Measurements from ENCODE around the gene SLC8A1. TPM values are rescaled to one million over a fixed set of nuclear protein-coding genes. Genes with fewer than 3 reads are reported as not detected.

Gene SLC8A1
- total RNA-seq, 1 donor from 2014 or later, result 21.0 TPM

GRCh38 chr2:40466332-40466906 is 14.5 kb upstream of the SLC8A1 start:
- DNase-seq (ENCODE audit: low spot score) (no peak), ATAC-seq (no peak)
- intact Hi-C loops (cut with DNase I), result no loop called here

GRCh38 chr2:40463112-40463511 is 11.2 kb upstream of the SLC8A1 start:
- DNase-seq (ENCODE audit: low spot score) (no peak), ATAC-seq (no peak)
- intact Hi-C loops (cut with DNase I), result no loop called here

- ATAC-seq (no peak), DNase-seq (ENCODE audit: low spot score) (no peak)
- intact Hi-C loops (cut with DNase I), result no loop called here
Measured at GRCh38 chr2:40458271-40458794, 6.4 kb upstream of the SLC8A1 start.

DNA sequence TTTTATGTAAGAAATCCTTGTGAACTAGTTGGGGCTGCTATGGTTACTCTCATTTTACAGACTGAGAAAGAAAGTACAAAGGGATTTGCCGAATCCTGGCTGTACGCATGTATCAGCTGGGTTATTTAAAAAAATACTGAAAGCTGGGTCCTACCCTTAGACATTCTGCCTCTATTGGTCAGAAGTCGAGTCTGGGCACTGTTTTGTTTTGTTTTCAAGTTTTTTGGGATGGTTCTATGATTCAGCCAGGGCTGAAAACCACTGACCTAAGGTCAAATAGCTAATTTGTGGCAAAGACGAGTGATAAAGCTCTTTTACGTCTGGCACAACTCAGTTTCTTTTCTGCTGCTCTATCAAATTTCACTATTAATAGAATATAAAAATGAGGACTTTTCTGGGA is 5.9 kb upstream of the SLC8A1 start:
- DNase-seq (ENCODE audit: low spot score), result no peak
- intact Hi-C loops (cut with DNase I), result no loop called here
- no peak for ATAC-seq

DNA sequence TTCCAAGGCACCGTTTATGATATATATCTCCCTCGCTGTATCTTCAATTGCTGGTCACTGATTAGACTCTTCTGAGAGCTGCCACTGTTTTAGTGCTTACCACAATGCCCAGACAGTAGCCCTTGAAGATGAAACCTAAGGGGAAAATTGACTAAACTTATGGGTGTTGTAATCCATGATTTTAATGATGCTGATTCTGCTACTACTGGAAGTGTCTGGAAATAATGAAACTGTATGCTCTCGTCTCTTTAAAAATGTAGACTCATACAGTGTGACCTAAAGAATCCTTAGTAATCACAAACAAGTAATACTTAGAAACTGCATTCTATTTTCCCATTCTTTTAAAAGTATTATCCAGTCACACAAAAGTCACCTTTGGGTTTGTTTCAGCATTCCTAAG is 5.5 kb upstream of the SLC8A1 start:
- ATAC-seq (no peak), DNase-seq (ENCODE audit: low spot score) (no peak)
- intact Hi-C loops (cut with DNase I), result no loop called here

DNA sequence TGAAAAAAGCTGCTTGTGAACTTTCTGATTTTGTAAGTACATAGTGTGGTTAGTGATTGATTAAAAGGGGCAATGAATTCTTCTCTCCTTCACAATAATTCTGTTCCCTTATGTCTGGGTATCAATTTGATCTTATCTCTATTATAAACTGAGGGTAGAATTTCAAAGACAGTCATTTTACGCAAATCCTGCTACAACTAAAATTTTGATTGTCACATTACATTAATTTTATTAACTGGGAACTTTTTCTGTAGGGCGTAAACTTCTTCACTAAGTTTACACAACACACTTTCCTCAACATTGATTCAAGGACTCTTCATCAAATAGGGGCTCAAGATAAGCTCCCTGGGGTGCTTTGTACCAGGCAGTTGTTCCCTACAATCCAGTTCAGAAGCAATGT is 5.0 kb upstream of the SLC8A1 start:
- DNase-seq (ENCODE audit: low spot score) (no peak), ATAC-seq (no peak)
- intact Hi-C loops (cut with DNase I), result no loop called here

- ATAC-seq (peak; percentile 15), DNase-seq (ENCODE audit: low spot score) (no peak)
- intact Hi-C loops (cut with DNase I), result no loop called here
Measured at GRCh38 chr2:40455661-40456060, 3.8 kb upstream of the SLC8A1 start.

- intact Hi-C loops (cut with DNase I), result no loop called here
- DNase-seq (ENCODE audit: low spot score) (no peak), ATAC-seq (no peak)
Measured at GRCh38 chr2:40454321-40454720, 2.4 kb upstream of the SLC8A1 start.

- ATAC-seq, result no peak
- no peak for DNase-seq (ENCODE audit: low spot score)
- intact Hi-C loops (cut with DNase I), result no loop called here
Measured at GRCh38 chr2:40452786-40453185, 896 bp upstream of the SLC8A1 start.

GRCh38 chr2:40450796-40451430 is 977 bp downstream of the SLC8A1 start:
- DNase-seq (ENCODE audit: low spot score) (no peak), ATAC-seq (peak; percentile 82)
- intact Hi-C loops (cut with DNase I), result no loop called here

DNA sequence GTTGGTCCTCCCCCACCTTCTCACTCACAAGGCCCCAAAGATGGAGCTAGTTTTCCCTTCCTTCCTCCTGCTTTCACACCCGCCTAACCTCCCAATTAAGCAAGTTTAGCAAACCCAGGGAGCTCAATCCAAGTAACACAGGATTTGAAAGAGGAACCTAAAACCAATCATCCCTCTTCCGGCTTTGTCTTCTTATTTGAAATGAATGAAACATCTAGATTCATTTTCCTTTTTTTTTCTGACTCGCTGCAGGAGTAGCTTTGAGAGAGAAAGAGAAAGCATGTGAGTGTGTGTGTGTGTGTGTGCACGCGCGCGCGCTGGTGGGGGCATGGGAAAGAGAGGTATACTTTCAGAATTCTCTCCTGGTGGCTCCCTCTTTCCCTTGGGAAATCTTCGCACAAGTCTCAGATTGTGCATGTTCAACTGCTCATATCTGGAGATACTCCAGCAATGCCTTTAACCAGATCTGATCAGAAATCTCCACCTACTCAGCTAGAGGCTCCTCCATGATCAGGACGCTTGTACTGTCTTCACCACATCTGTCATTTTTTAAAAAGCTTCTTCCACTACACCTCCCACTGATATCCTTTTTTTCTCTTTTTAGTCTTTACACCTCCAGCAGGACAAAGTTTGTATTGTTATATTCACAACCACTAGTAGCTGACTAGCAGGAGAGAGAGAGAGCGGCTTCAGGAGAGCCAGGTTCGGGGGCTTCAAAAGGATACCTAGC is 1.7 kb downstream of the SLC8A1 start:
- DNase-seq (ENCODE audit: low spot score) (no peak), ATAC-seq (peak; percentile 27)
- intact Hi-C loops (cut with DNase I), result no loop called here

- DNase-seq (ENCODE audit: low spot score) (no peak), ATAC-seq (no peak)
- intact Hi-C loops (cut with DNase I), result no loop called here
Measured at GRCh38 chr2:40448476-40449079, 3.3 kb downstream of the SLC8A1 start.

GRCh38 chr2:40445467-40445866 is 6.4 kb downstream of the SLC8A1 start:
- intact Hi-C loops (cut with DNase I), result no loop called here
- DNase-seq (ENCODE audit: low spot score), result no peak
- no peak for ATAC-seq

- intact Hi-C loops (cut with DNase I), result no loop called here
- DNase-seq (ENCODE audit: low spot score) (no peak), ATAC-seq (no peak)
Measured at GRCh38 chr2:40440835-40441234, 11.1 kb downstream of the SLC8A1 start.

DNA sequence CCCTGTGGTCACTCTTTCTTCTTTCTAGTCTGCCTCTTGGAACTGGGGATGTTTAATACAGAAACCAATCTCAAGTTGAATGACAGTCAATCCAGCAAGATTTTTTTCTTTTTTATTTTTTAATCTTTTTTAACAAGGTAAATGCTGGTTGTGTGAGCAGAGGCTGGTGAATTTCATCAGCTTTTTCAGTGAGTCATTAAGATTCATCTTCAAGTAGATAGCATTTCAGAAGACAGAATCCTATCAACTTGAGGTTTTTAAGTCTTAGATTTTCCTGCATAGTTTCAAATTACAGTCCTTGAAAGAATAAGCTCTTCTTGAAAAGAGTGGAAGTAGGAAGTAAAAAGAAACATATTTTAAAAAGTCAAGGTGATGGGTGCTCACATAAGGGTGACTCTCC is 12.4 kb downstream of the SLC8A1 start:
- intact Hi-C loops (cut with DNase I), result no loop called here
- DNase-seq (ENCODE audit: low spot score), result no peak
- no peak for ATAC-seq

- ATAC-seq, result no peak
- no peak for DNase-seq (ENCODE audit: low spot score)
- intact Hi-C loops (cut with DNase I), result no loop called here
Measured at GRCh38 chr2:40436093-40436475, 15.8 kb downstream of the SLC8A1 start.

- DNase-seq (ENCODE audit: low spot score) (no peak), ATAC-seq (no peak)
- intact Hi-C loops (cut with DNase I), result no loop called here
Measured at GRCh38 chr2:40435426-40436092, 16.3 kb downstream of the SLC8A1 start.

DNA sequence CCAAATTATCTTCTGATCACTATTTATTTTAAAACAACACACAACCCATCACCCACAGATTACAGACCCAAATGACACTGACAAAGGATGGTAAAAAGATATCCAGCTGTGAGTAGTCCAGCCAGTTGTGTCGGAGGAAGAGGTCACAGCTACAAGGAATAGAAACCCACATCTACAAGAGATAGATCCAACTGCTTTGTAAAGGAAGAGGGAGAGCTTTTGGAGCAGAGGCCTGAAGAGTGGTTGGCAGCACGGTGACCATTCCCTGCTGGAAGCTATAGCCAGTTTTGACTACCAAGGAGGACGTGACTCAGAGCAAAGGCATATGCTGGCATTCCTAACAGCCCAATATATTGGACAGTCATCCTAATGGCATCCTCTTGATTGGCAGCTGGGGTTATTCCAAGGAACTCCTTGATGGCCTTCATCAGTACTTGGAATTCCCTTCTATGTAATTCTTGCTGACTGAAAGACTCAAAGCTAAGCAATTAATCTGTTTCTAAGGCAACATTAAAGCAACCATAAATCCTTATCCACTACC is 17.1 kb downstream of the SLC8A1 start:
- DNase-seq (ENCODE audit: low spot score) (no peak), ATAC-seq (no peak)
- intact Hi-C loops (cut with DNase I), result no loop called here

GRCh38 chr2:40433736-40434135 is 18.2 kb downstream of the SLC8A1 start:
- DNase-seq (ENCODE audit: low spot score), result no peak
- ATAC-seq, result peak; percentile 56
- intact Hi-C loops (cut with DNase I), result no loop called here

Data from sciatic nerve (tissue), 2 donors.